ENCODE results near the gene PDCD2L. TPM values are rescaled to one million over a fixed set of nuclear protein-coding genes. Genes with fewer than 3 reads are reported as not detected.

PDCD2L gene
- total and polyA plus RNA-seq, 8 donors, result 4.2 to 11.2 (median 6.6) TPM

- no peak for FAIRE-seq
- H3K36me3 ChIP-seq, result no peaks in the 10 kb centered on the region
- DNase-seq, result peak; percentile 96 to 99 (median 98)
- H3K27me3 ChIP-seq, result no peaks in the 10 kb centered on the region
- peaks cover 0 to 11% (median 0%) of the 10 kb centered on the region in 3 donors for H3K4me1 ChIP-seq
- H3K9me3 ChIP-seq, result no peaks in the 10 kb centered on the region
- peak overlapping the region; percentile 58 to 80 (median 76) for H3K27ac ChIP-seq
- peak overlapping the region; percentile 27 to 50 (median 36) for H3K4me3 ChIP-seq
- peak; percentile 92 to 97 (median 95) for ATAC-seq
- TF ChIP-seq CTCF (IDR thresholded peaks at IDR 0.05), result peak; percentile 9 to 28 (median 11)
- WGBS, 2 donors, result 2% methylated on average over 60 to 61 of the region's 61 CpGs
- intact Hi-C loops (cut with DNase I), result no loop called here
These were observed 44.9 kb upstream of the PDCD2L start for GRCh38 chr19:34359140-34359953.

GRCh38 chr19:34359954-34360315 lies 44.3 kb upstream of the PDCD2L start:
- intact Hi-C loops (cut with DNase I), result no loop called here
- Histone ChIP-seq H3K27me3 (no peaks in the 10 kb centered on the region), H3K27ac (peak overlapping the region; percentile 58 to 80 (median 76)), H3K36me3 (no peaks in the 10 kb centered on the region), H3K9me3 (no peaks in the 10 kb centered on the region), H3K4me1 (peaks cover 0 to 11% (median 0%) of the 10 kb centered on the region in 3 donors), H3K4me3 (peak overlapping the region; percentile 27 to 50 (median 36))
- no peak for FAIRE-seq
- no peak for TF ChIP-seq CTCF (IDR thresholded peaks at IDR 0.05)
- 67 to 74% methylated on average over 7 of the region's 7 CpGs for WGBS, 2 donors
- ATAC-seq, result peak in 1 of 4 donors; percentile 1
- DNase-seq, result peak in 2 of 6 donors; percentile 26 to 35

GRCh38 chr19:34360354-34360909 lies 43.8 kb upstream of the PDCD2L start:
- Histone ChIP-seq H3K27me3 (no peaks in the 10 kb centered on the region), H3K27ac (peak overlapping the region in 1 of 4 donors; percentile 80), H3K4me3 (no peak overlapping the region), H3K36me3 (no peaks in the 10 kb centered on the region), H3K9me3 (no peaks in the 10 kb centered on the region), H3K4me1 (peaks cover 0 to 11% (median 0%) of the 10 kb centered on the region in 3 donors)
- intact Hi-C loops (cut with DNase I), result no loop called here
- DNase-seq, result peak in 1 of 6 donors; percentile 17
- TF ChIP-seq CTCF (IDR thresholded peaks at IDR 0.05), result no peak
- no peak for FAIRE-seq
- no peak for ATAC-seq
- 95 to 96% methylated on average over 9 of the region's 9 CpGs for WGBS, 2 donors

GRCh38 chr19:34362679-34363069 lies 41.5 kb upstream of the PDCD2L start:
- TF ChIP-seq CTCF (IDR thresholded peaks at IDR 0.05), result no peak
- no peak overlapping the region for H3K4me3 ChIP-seq
- H3K9me3 ChIP-seq, result no peaks in the 10 kb centered on the region
- ATAC-seq, result no peak
- DNase-seq, result no peak
- no peak overlapping the region for H3K27ac ChIP-seq
- no peaks in the 10 kb centered on the region for H3K27me3 ChIP-seq
- intact Hi-C loops (cut with DNase I), result no loop called here
- no peak for FAIRE-seq
- 54 to 78% methylated on average over 3 of the region's 3 CpGs for WGBS, 2 donors
- no peaks in the 10 kb centered on the region for H3K36me3 ChIP-seq
- peaks cover 0 to 20% (median 0%) of the 10 kb centered on the region in 3 donors for H3K4me1 ChIP-seq

- Histone ChIP-seq H3K27me3 (no peaks in the 10 kb centered on the region), H3K27ac (no peak overlapping the region), H3K4me3 (no peak overlapping the region), H3K9me3 (no peaks in the 10 kb centered on the region), H3K4me1 (peaks cover 0 to 20% (median 0%) of the 10 kb centered on the region in 3 donors), H3K36me3 (peaks cover 0 to under 1% (median 0%) of the 10 kb centered on the region in 3 donors)
- TF ChIP-seq CTCF (IDR thresholded peaks at IDR 0.05), result no peak
- 81 to 84% methylated on average over 4 of the region's 4 CpGs for WGBS, 2 donors
- intact Hi-C loops (cut with DNase I), result no loop called here
- no peak for DNase-seq
- FAIRE-seq, result no peak
- ATAC-seq, result no peak
These were observed 41.1 kb upstream of the PDCD2L start for GRCh38 chr19:34363094-34363493.
